ENCODE data around the gene CCDC33.
"Not testable (repeated sequence)": the region's sequence is repeated elsewhere in the genome, so short reads cannot be mapped to it uniquely, and the experiment has no call there.

The CCDC33 gene

GRCh38 chr15:74359376-74359775, 123.2 kb downstream of the CCDC33 start:
- H3K4me1 ChIP-seq (ENCODE audit: insufficient read depth, insufficient read length); DNase-seq (ENCODE audit: low read depth, low spot score); H3K4me3 ChIP-seq (ENCODE audit: insufficient read length, low read depth); H3K27me3 ChIP-seq (ENCODE audit: insufficient read depth, insufficient read length); H3K9ac ChIP-seq (ENCODE audit: insufficient read length, low read depth); H3K36me3 ChIP-seq (ENCODE audit: insufficient read depth, insufficient read length, low read length): not testable (repeated sequence)
- peaks cover 31% of the 10 kb centered on the region for H3K9me3 ChIP-seq (ENCODE audit: insufficient read depth, low read length)

- not testable (repeated sequence) for DNase-seq (ENCODE audit: low read depth, low spot score); H3K36me3 ChIP-seq (ENCODE audit: insufficient read depth, insufficient read length, low read length); H3K4me3 ChIP-seq (ENCODE audit: insufficient read length, low read depth); H3K27me3 ChIP-seq (ENCODE audit: insufficient read depth, insufficient read length); H3K9ac ChIP-seq (ENCODE audit: insufficient read length, low read depth); H3K4me1 ChIP-seq (ENCODE audit: insufficient read depth, insufficient read length)
- H3K9me3 ChIP-seq (ENCODE audit: insufficient read depth, low read length), result peaks cover 21% of the 10 kb centered on the region
Observed at GRCh38 chr15:74360855-74361254, 124.7 kb downstream of the CCDC33 start.

- TF ChIP-seq SUZ12 (IDR thresholded peaks at IDR 0.05; ENCODE audit: extremely low read depth, insufficient read depth, insufficient read length) (no peak), ZNF274 (IDR thresholded peaks at IDR 0.05; ENCODE audit: low read depth, low read length) (no peak), YY1 (IDR thresholded peaks at IDR 0.05; ENCODE audit: insufficient read depth, insufficient read length) (no peak)
- Histone ChIP-seq H3K36me3 (ENCODE audit: insufficient read depth, insufficient read length, low read length) (no peaks in the 10 kb centered on the region), H3K9ac (ENCODE audit: insufficient read length, low read depth) (no peak overlapping the region), H3K4me3 (ENCODE audit: insufficient read length, low read depth) (no peak overlapping the region), H3K9me3 (ENCODE audit: insufficient read depth, low read length) (peaks cover 5% of the 10 kb centered on the region), H3K4me1 (ENCODE audit: insufficient read depth, insufficient read length) (peaks cover 5% of the 10 kb centered on the region), H3K27me3 (ENCODE audit: insufficient read depth, insufficient read length) (no peaks in the 10 kb centered on the region)
- no peak for DNase-seq (ENCODE audit: low read depth, low spot score)
Observed at GRCh38 chr15:74362482-74362881, 126.4 kb downstream of the CCDC33 start.

- Histone ChIP-seq H3K4me3 (ENCODE audit: insufficient read length, low read depth) (peak overlapping the region; percentile 60), H3K27me3 (ENCODE audit: insufficient read depth, insufficient read length) (no peaks in the 10 kb centered on the region), H3K4me1 (ENCODE audit: insufficient read depth, insufficient read length) (peaks cover 8% of the 10 kb centered on the region), H3K9me3 (ENCODE audit: insufficient read depth, low read length) (no peaks in the 10 kb centered on the region), H3K36me3 (ENCODE audit: insufficient read depth, insufficient read length, low read length) (peaks cover 6% of the 10 kb centered on the region), H3K9ac (ENCODE audit: insufficient read length, low read depth) (peak overlapping the region; percentile 79)
- TF ChIP-seq ZNF274 (IDR thresholded peaks at IDR 0.05; ENCODE audit: low read depth, low read length), result no peak
- TF ChIP-seq SUZ12 (IDR thresholded peaks at IDR 0.05; ENCODE audit: extremely low read depth, insufficient read depth, insufficient read length), result no peak
- no peak for TF ChIP-seq YY1 (IDR thresholded peaks at IDR 0.05; ENCODE audit: insufficient read depth, insufficient read length)
- no peak for DNase-seq (ENCODE audit: low read depth, low spot score)
Observed at GRCh38 chr15:74364936-74365597, 128.9 kb downstream of the CCDC33 start.

- Histone ChIP-seq H3K9ac (ENCODE audit: insufficient read length, low read depth) (peak overlapping the region; percentile 79), H3K36me3 (ENCODE audit: insufficient read depth, insufficient read length, low read length) (peaks cover 8% of the 10 kb centered on the region), H3K27me3 (ENCODE audit: insufficient read depth, insufficient read length) (no peaks in the 10 kb centered on the region), H3K4me3 (ENCODE audit: insufficient read length, low read depth) (peak overlapping the region; percentile 60), H3K4me1 (ENCODE audit: insufficient read depth, insufficient read length) (peaks cover 8% of the 10 kb centered on the region), H3K9me3 (ENCODE audit: insufficient read depth, low read length) (no peaks in the 10 kb centered on the region)
- no peak for TF ChIP-seq YY1 (IDR thresholded peaks at IDR 0.05; ENCODE audit: insufficient read depth, insufficient read length)
- no peak for TF ChIP-seq SUZ12 (IDR thresholded peaks at IDR 0.05; ENCODE audit: extremely low read depth, insufficient read depth, insufficient read length)
- TF ChIP-seq ZNF274 (IDR thresholded peaks at IDR 0.05; ENCODE audit: low read depth, low read length), result no peak
- no peak for DNase-seq (ENCODE audit: low read depth, low spot score)
Observed at GRCh38 chr15:74365598-74366445, 129.7 kb downstream of the CCDC33 start.

- peaks cover 8% of the 10 kb centered on the region for H3K36me3 ChIP-seq (ENCODE audit: insufficient read depth, insufficient read length, low read length)
- peak within 1 kb of the TSS; percentile 43 for H3K9ac ChIP-seq (ENCODE audit: insufficient read length, low read depth)
- H3K4me1 ChIP-seq (ENCODE audit: insufficient read depth, insufficient read length), result peaks cover 8% of the 10 kb centered on the region
- H3K4me3 ChIP-seq (ENCODE audit: insufficient read length, low read depth), result no peak within 1 kb of the TSS
- TF ChIP-seq SUZ12 (IDR thresholded peaks at IDR 0.05; ENCODE audit: extremely low read depth, insufficient read depth, insufficient read length) (no peak), YY1 (IDR thresholded peaks at IDR 0.05; ENCODE audit: insufficient read depth, insufficient read length) (no peak), ZNF274 (IDR thresholded peaks at IDR 0.05; ENCODE audit: low read depth, low read length) (no peak)
- H3K9me3 ChIP-seq (ENCODE audit: insufficient read depth, low read length), result no peaks in the 10 kb centered on the region
- H3K27me3 ChIP-seq (ENCODE audit: insufficient read depth, insufficient read length), result no peaks in the 10 kb centered on the region
- DNase-seq (ENCODE audit: low read depth, low spot score), result no peak
Observed at GRCh38 chr15:74367296-74367854, 131.2 kb downstream of the CCDC33 start, which contains the start of gene CYP11A1. Gene CYP11A1, minus strand, starts transcription at chr15:74367646. Its CDS starts 61 bp downstream, at chr15:74367585.

- no peaks in the 10 kb centered on the region for H3K27me3 ChIP-seq (ENCODE audit: insufficient read depth, insufficient read length)
- peaks cover 8% of the 10 kb centered on the region for H3K4me1 ChIP-seq (ENCODE audit: insufficient read depth, insufficient read length)
- H3K36me3 ChIP-seq (ENCODE audit: insufficient read depth, insufficient read length, low read length), result peaks cover 8% of the 10 kb centered on the region
- TF ChIP-seq ZNF274 (IDR thresholded peaks at IDR 0.05; ENCODE audit: low read depth, low read length) (no peak), YY1 (IDR thresholded peaks at IDR 0.05; ENCODE audit: insufficient read depth, insufficient read length) (no peak), SUZ12 (IDR thresholded peaks at IDR 0.05; ENCODE audit: extremely low read depth, insufficient read depth, insufficient read length) (no peak)
- H3K4me3 ChIP-seq (ENCODE audit: insufficient read length, low read depth), result no peak overlapping the region
- DNase-seq (ENCODE audit: low read depth, low spot score), result no peak
- no peaks in the 10 kb centered on the region for H3K9me3 ChIP-seq (ENCODE audit: insufficient read depth, low read length)
- H3K9ac ChIP-seq (ENCODE audit: insufficient read length, low read depth), result no peak overlapping the region
Observed at GRCh38 chr15:74368121-74368520, 132.0 kb downstream of the CCDC33 start.
